NCI-H2029 treated with DMSO at 0.1 percent for 48 hours (cell line): Measurements from ENCODE around the gene SHISA7.

Experiments used
- DNase-seq: peaks from one replicate; lab custom pipeline; 2025; lab: John Stamatoyannopoulos, UW

SHISA7 gene

DNA sequence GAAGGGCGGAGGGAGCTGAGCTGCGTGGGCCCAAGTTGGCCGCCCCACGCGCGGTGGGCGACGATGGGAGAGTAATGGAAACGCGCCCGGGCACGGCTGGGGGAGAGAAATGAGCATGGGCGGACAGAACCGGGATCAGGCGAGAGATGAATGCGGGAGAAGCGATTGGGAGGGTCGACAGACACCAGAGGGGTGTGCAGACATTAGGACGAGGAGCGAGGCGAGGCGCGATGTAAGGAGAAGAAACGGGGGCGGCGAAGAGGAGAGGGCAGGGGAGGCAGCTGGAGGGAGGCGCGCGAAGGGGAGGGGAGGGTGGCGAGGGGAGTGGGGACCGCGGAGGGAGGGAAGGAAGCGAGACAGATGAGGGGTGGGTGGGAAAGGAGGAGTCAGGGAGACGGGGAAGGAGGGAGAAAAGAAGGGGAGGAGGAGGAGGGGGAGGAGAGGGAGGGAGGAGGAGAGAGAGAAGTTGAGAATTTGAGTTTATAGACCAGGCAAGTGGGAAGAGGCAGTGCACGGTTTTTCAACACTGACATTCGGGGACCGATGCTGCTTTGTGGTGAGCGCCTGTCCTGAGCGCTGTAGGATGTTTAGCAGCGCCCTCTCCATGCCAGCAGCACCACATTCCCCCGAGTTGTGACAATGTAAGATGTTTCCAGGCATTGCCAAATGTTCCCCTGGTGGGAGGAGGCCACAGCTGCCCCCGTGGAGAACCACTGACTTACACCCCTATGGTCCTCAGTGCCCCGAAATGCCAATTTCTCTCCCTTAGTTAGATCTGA lies at the start of gene SHISA7:
TSS of gene SHISA7 (minus strand) at position 256 of the 779 bp plus-strand sequence. CDS start 437 bp downstream, outside the sequence.
- no peak for DNase-seq

- DNase-seq = peak; percentile 7
Observed at GRCh38 chr19:55492362-55492944, 49.4 kb upstream of the SHISA7 start.

DNA sequence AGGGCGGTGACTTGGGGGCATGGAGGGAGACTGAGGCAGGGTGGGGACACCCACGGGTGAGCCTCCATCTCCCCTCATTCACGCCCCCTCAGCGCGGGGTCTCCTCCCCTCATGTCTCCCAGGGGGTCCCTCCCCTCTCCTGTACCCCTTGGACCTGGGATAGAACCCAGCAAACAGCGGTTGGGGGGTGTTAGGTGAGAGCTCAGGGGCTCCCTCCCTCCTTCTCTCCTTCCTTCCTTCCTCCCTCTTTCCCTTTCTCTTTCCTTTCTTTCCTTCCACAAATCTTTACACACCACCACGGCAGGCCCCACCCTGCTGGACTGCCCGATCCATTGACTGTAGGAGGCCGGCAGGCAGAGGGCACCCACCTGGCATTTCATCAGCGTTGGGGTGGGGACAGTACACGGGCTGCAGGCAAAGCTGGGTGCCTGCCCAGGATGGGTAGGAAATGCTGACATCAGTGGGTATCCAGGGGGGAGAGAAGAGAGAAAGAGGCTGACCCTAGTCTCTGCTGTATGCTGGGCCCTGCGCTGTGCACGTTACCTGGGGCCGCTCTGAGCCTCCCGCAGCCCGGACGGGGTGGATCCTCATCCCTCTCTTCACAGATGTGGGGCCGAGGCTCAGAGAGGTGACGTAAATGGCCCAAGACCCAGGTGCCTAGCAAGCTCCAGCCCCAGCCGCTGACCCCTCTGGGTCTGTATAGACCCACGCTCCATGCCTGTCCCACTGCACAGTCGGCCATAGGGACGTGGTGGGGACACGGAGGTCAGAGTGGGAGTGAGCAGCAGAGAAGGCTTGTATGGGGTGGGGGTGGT lies 48.7 kb upstream of the SHISA7 start:
- DNase-seq = no peak

GRCh38 chr19:55490478-55491432 lies 47.7 kb upstream of the SHISA7 start:
- no peak for DNase-seq

- no peak for DNase-seq
Observed at GRCh38 chr19:55489711-55490477, 46.8 kb upstream of the SHISA7 start.

DNA sequence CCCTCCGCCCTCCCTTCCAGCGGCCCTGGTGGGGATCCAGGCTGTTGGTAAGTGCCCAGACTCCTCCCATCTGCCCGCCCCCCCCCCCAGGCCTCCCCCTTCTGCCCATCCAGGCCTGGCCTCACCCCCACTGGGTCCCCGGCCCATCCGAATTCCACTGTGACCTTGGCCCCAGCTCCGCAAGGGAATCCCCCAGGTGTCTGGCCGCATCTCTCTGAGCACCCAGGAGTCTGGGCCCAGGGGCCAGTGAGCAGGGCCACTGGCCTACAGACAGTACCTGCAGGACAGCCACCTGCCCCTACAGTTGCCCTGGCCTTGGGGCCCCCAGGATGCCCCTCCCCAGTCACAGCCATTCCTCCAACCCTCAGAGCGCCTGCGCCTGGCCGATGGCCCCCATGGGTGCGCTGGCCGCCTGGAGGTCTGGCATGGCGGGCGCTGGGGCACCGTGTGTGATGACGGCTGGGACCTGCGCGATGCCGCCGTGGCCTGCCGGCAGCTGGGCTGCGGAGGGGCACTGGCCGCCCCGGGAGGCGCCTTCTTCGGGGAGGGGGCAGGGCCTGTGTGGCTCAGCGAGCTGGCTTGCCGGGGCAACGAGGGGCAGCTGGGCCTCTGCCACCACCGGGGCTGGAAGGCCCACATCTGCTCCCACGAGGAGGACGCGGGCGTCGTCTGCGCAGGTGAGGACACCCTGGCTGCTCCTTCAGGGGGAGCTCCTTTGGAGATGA lies 46.0 kb upstream of the SHISA7 start:
- no peak for DNase-seq

DNA sequence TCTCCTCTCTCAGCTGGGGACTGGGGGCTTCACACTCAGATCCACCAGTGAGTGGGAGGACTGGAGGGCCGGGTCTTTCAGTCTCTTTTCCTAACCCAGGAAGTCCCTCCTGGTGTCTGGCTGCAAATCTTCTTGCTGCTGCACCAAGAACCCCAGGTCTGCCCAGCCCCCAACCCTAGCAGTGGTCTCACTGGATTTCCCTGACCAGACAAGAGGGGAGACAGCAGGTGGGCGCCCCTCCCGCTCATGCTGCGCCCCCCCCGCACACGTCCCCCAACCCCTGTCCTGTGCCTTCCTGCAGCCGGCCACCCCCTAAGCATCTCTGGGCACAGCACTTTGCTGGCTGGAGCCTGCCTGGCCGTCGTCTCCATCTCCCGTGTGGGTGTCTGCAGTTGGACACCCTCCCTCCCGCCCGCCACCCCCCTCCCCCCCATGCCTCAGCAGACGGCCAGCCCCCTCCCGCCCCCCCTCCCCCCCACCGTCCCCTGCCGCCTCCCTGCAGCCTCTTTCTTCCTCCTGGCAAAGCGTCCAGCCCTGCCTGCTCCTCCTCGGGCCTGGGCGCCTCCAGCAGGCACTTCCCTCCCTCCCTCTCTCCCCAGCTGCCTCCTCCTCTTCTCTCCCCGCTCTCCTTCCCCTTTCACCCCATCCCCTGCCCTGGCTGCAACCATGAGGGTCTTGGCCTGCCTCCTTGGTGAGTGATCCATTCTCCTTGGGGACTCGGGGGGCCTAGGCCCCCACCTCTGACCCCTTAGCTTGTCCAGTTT lies 45.0 kb upstream of the SHISA7 start, which contains the start of gene SSC5D:
TSS of gene SSC5D (plus strand) at position 513 of the 764 bp plus-strand sequence. CDS start at position 667, 154 bp downstream.
- no peak for DNase-seq

- no peak for DNase-seq
Observed at GRCh38 chr19:55486971-55487923, 44.1 kb upstream of the SHISA7 start.

DNA sequence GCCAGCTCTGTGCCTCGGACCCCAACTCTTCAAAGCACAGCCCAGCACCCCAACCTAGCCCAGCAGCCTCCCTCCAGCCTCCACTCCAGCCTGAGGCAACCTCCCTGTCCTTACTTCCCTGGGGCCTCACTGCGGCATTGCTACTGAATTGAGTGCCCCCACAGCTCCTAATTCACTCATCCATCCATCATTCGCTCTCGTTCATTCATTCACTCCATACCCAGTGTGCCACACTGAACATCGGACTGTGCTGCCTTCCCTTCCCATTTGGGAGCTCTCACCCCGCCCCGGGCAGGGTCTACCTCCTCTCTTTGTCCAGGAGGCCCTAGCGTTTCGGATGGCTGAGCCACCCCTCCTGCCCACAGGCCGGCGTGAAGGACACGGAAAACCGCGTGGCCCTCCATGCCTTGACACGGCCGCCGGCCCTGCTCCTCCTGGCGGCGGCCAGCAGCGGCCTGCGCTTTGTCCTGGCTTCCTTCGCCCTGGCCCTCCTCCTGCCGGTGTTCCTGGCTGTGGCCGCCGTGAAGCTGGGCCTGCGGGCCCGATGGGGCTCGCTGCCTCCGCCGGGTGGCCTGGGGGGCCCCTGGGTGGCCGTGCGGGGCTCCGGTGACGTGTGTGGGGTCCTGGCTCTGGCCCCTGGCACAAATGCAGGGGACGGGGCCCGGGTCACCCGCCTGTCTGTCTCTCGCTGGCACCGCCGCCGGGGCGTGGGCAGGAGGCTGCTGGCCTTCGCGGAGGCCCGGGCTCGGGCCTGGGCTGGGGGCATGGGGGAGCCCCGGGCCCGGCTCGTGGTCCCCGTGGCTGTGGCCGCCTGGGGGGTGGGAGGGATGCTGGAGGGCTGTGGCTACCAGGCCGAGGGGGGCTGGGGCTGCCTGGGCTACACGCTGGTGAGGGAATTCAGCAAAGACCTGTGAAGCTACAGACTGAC lies 43.2 kb upstream of the SHISA7 start:
- no peak for DNase-seq

DNA sequence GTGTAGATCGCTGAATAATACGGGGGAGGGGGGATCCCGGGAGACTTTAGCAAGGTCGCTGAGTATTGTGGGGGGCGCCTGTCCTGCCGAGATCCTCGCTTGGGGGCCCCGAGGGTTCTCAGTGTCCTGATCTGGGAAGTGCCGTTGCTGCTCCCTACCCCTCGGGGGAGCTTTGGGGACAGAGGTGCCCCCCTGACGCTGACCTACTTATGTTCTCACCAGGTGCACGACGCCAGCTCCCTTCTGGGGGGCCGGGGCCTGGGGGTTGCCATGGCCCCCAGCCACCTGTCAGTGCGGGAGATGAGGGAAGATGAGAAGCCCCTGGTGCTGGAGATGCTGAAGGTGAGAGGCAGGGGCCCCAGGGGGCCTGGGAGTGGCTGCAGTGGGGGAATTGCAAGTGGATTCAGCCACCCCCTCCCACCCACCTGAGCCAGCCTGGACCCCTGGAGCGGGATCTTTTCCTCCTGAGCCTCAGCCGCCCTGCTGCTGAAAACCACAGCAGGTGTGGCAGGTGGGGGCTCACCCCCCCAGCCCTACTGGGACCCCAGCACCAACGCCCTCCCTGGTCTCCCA lies 42.4 kb upstream of the SHISA7 start:
- DNase-seq = no peak

GRCh38 chr19:55484593-55485438 lies 41.7 kb upstream of the SHISA7 start, which contains the start of gene NAT14:
NAT14 (plus strand) TSS chr19:55485188; CDS start chr19:55485709, 521 bp downstream.
- DNase-seq = peak; percentile 17

- DNase-seq = no peak
Observed at GRCh38 chr19:55483706-55484592, 40.8 kb upstream of the SHISA7 start.

- DNase-seq = no peak
Observed at GRCh38 chr19:55482967-55483705, 40.0 kb upstream of the SHISA7 start.
